H1 (cell line): ENCODE data around the gene TIMM10B. TPM values are rescaled to one million over a fixed set of nuclear protein-coding genes. Genes with fewer than 3 reads are reported as not detected.

ENCODE experiments used
- CTCF ChIA-PET: fragments of 300-600 bp; sonication (Branson Sonifier 250); formaldehyde crosslinking; loops from one replicate; lab custom pipeline; 2021; ENCODE audit not compliant: partially characterized antibody; lab: Charles Lee
- POLR2A ChIA-PET: fragments of 300-600 bp; sonication (Branson Sonifier 250); formaldehyde crosslinking; loops from one replicate; lab custom pipeline; 2021; ENCODE audit warnings: inconsistent platforms; ENCODE audit not compliant: partially characterized antibody; lab: Charles Lee
- DNase-seq, 2 experiments: peaks; one replicate each; pipeline versions ENCODE4 v3.0.0 to v3.0.0-alpha.2; 2010 to 2022; ENCODE audit warnings: low spot score in 2 of 2, low read depth in 1 of 2, mixed read lengths in 1 of 2
- FAIRE-seq: peaks from 2 replicates; lab custom pipeline; 2011; peaks lifted over from hg19 to GRCh38; lab: Jason Lieb, UNC
- H2AFZ ChIP-seq: 2 replicates; pipeline ENCODE4 v1.8.1; 2012; ENCODE audit warnings: low read length, inconsistent platforms
- H2AK5ac ChIP-seq: 2 replicates; pipeline ENCODE4 v1.6.1; 2013; ENCODE audit warnings: low read depth, low read length
- H2BK120ac ChIP-seq: replicated peaks from 2 replicates; pipeline ENCODE3; 2013; ENCODE audit warnings: low read depth, low read length, inconsistent platforms
- H2BK12ac ChIP-seq: 2 replicates; pipeline ENCODE4 v1.6.1; 2013; ENCODE audit warnings: low read depth, low read length
- H2BK15ac ChIP-seq: 2 replicates; pipeline ENCODE4 v1.6.1; 2013; ENCODE audit warnings: low read length
- H2BK20ac ChIP-seq: 2 replicates; pipeline ENCODE4 v1.6.1; 2013; ENCODE audit warnings: low read length
- H2BK5ac ChIP-seq: 2 replicates; pipeline ENCODE4 v1.6.1; 2013; ENCODE audit warnings: low read depth, low read length
- H3K14ac ChIP-seq: 2 replicates; pipeline ENCODE4 v1.6.1; 2013; ENCODE audit warnings: inconsistent platforms; ENCODE audit not compliant: insufficient read length
- H3K18ac ChIP-seq: 2 replicates; pipeline ENCODE4 v1.6.1; 2013; ENCODE audit warnings: low read length; ENCODE audit errors: extremely low read depth
- H3K23ac ChIP-seq: 2 replicates; pipeline ENCODE4 v1.6.1; 2013; ENCODE audit warnings: inconsistent platforms; ENCODE audit not compliant: insufficient read length
- H3K23me2 ChIP-seq: 2 replicates; pipeline ENCODE4 v1.6.1; 2013; ENCODE audit warnings: low read depth, low read length
- H3K27ac ChIP-seq: 2 replicates; pipeline ENCODE4 v1.6.1; 2011; ENCODE audit warnings: low read depth, low read length, inconsistent platforms
- H3K27me3 ChIP-seq, 4 experiments: replicated peaks in 1 of 4; 1 replicate in 1 of 4; 2 replicates in 3 of 4; pipeline versions ENCODE4 v1.6.1 to v1.8.1; 2011 to 2013; ENCODE audit warnings: low read length in 3 of 4, mild to moderate bottlenecking in 3 of 4, inconsistent platforms in 2 of 4, mixed read lengths in 2 of 4, moderate library complexity in 1 of 4; ENCODE audit not compliant: control insufficient read depth in 3 of 4, insufficient read depth in 3 of 4; ENCODE audit errors: extremely low read depth in 1 of 4
- H3K36me3 ChIP-seq, 4 experiments: 2 replicates each; pipeline versions ENCODE4 v1.6.1 to v1.8.1; 2011 to 2013; ENCODE audit warnings: mild to moderate bottlenecking in 4 of 4, low read length in 3 of 4, moderate library complexity in 2 of 4, control low read depth in 1 of 4, inconsistent platforms in 1 of 4; ENCODE audit not compliant: insufficient read depth in 4 of 4, control insufficient read depth in 2 of 4
- H3K4ac ChIP-seq: replicated peaks from 2 replicates; pipeline ENCODE3; 2013; ENCODE audit warnings: low read length, low read depth, mixed read lengths, inconsistent platforms; ENCODE audit not compliant: insufficient read length
- H3K4me1 ChIP-seq, 4 experiments: replicated peaks in 1 of 4; 1 replicate in 1 of 4; 2 replicates in 3 of 4; pipeline versions ENCODE4 v1.6.1 to v1.8.1; 2011 to 2013; ENCODE audit warnings: low read length in 3 of 4, inconsistent platforms in 2 of 4, mixed read lengths in 1 of 4; ENCODE audit not compliant: insufficient read depth in 4 of 4, control insufficient read depth in 3 of 4
- H3K4me2 ChIP-seq, 2 experiments: 2 replicates each; pipeline versions ENCODE4 v1.6.1 to v1.8.1; 2011 to 2013; ENCODE audit warnings: low read depth in 2 of 2, low read length in 2 of 2, control low read depth in 1 of 2, inconsistent platforms in 1 of 2, mild to moderate bottlenecking in 1 of 2; ENCODE audit not compliant: insufficient read depth in 1 of 2
- H3K4me3 ChIP-seq, 4 experiments: fragments of 200-600, 300-600 bp in 1 of 4; sonication (generic), shearing (Covaris generic), sonication (Bioruptor Twin) in 1 of 4; 2 replicates each; pipeline versions ENCODE4 v1.5.1 to v1.8.1; 2011 to 2016; ENCODE audit warnings: low read length in 4 of 4, low read depth in 3 of 4, control low read depth in 2 of 4, inconsistent platforms in 2 of 4, mild to moderate bottlenecking in 2 of 4, mixed read lengths in 1 of 4, moderate library complexity in 1 of 4; ENCODE audit not compliant: insufficient read depth in 2 of 4; ENCODE audit errors: extremely low read depth in 1 of 4
- H3K56ac ChIP-seq: replicated peaks from 2 replicates; pipeline ENCODE3; 2013; ENCODE audit warnings: low read depth, mild to moderate bottlenecking, mixed read lengths, low read length, inconsistent platforms; ENCODE audit not compliant: insufficient read length
- H3K79me1 ChIP-seq: 2 replicates; pipeline ENCODE4 v1.6.1; 2013; ENCODE audit warnings: low read depth, low read length, control low read depth
- H3K79me2 ChIP-seq, 2 experiments: 2 replicates each; pipeline versions ENCODE4 v1.6.1 to v1.8.1; 2012 to 2013; ENCODE audit warnings: low read length in 2 of 2, mild to moderate bottlenecking in 2 of 2, inconsistent platforms in 1 of 2; ENCODE audit not compliant: insufficient read depth in 2 of 2, control insufficient read depth in 1 of 2
- H3K9ac ChIP-seq, 4 experiments: replicated peaks in 1 of 4; 1 replicate in 1 of 4; 2 replicates in 3 of 4; pipeline versions ENCODE4 v1.6.1 to v1.8.1; 2011 to 2013; ENCODE audit warnings: low read depth in 3 of 4, low read length in 3 of 4, control low read depth in 2 of 4, mild to moderate bottlenecking in 2 of 4, moderate library complexity in 2 of 4, inconsistent platforms in 1 of 4; ENCODE audit errors: extremely low read depth in 1 of 4
- H3K9me3 ChIP-seq, 2 experiments: 2 replicates each; pipeline versions ENCODE4 v1.6.1 to v1.8.1; 2012 to 2013; ENCODE audit warnings: mild to moderate bottlenecking in 2 of 2, moderate library complexity in 2 of 2, control low read depth in 1 of 2, inconsistent platforms in 1 of 2, low read depth in 1 of 2, low read length in 1 of 2, mixed read lengths in 1 of 2; ENCODE audit not compliant: insufficient read depth in 2 of 2
- H4K20me1 ChIP-seq, 2 experiments: replicated peaks in 1 of 2; 2 replicates each; pipeline versions ENCODE3 to v1.8.1; 2011 to 2013; ENCODE audit warnings: inconsistent platforms in 2 of 2, low read length in 2 of 2, mild to moderate bottlenecking in 1 of 2; ENCODE audit not compliant: insufficient read depth in 2 of 2, control insufficient read depth in 1 of 2
- H4K5ac ChIP-seq: 2 replicates; pipeline ENCODE4 v1.6.1; 2013; ENCODE audit warnings: low read length, low read depth, mixed read lengths, inconsistent platforms; ENCODE audit not compliant: insufficient read length
- H4K8ac ChIP-seq: 2 replicates; pipeline ENCODE4 v1.8.0; 2013; ENCODE audit warnings: mild to moderate bottlenecking, moderate library complexity, low read length, inconsistent platforms; ENCODE audit not compliant: insufficient read depth; ENCODE audit errors: extremely low read depth
- H4K91ac ChIP-seq: replicated peaks from 2 replicates; pipeline ENCODE3; 2013; ENCODE audit warnings: low read length, mixed read lengths, inconsistent platforms; ENCODE audit not compliant: insufficient read length
- CHD2 ChIP-seq: IDR thresholded peaks from 2 replicates; pipeline ENCODE4 v1.6.1; 2012; ENCODE audit warnings: low read length, improper control_type of control experiment
- NRF1 ChIP-seq: IDR thresholded peaks from 2 replicates; pipeline ENCODE4 v1.6.1; 2011; ENCODE audit warnings: mild to moderate bottlenecking, low read depth, low read length, improper control_type of control experiment
- SRF ChIP-seq: IDR thresholded peaks from 2 replicates; pipeline ENCODE4 v1.6.1; 2011; ENCODE audit warnings: mild to moderate bottlenecking, low read depth, low read length, moderate library complexity
- WGBS, 2 experiments: shearing (Covaris generic) in 1 of 2; methylation state at CpG; one replicate each; pipeline versions ENCODE4 v1.1.6 to v1.1.7; 2013 to 2015; ENCODE audit warnings: low lambda C conversion rate in 2 of 2, mixed read lengths in 2 of 2, inconsistent platforms in 1 of 2, low coverage in 1 of 2, missing lambda C conversion rate in 1 of 2; ENCODE audit not compliant: insufficient replicate concordance in 2 of 2, insufficient coverage in 1 of 2, insufficient read length in 1 of 2; ENCODE audit errors: extremely low coverage in 1 of 2, missing lambda C conversion rate in 1 of 2; 5-methylcytosine and 5-hydroxymethylcytosine counted together
- polyA plus RNA-seq, 7 experiments: library from polyadenylated mRNA; depleted of rRNA in 3 of 7; stranded (reverse) in 5 of 7; unstranded in 2 of 7; fragments of >200 nt in 5 of 7; fragments of 200-250 nt in 2 of 7; gene quantifications; 1 replicate in 5 of 7; 2 replicates in 1 of 7; 4 replicates in 1 of 7; pipeline versions ENCODE4 v1.2.1 to v1.2.3, GENCODE V29; 2011 to 2013; ENCODE audit warnings: missing spikeins in 2 of 7, mixed read lengths in 2 of 7
- total RNA-seq: library from RNA; stranded (reverse); fragmentation: NEBNext Ultra II Directional; extraction: Animal tissue kit (Norgen Biotek cat#: 25700); gene quantifications from 2 replicates; pipeline ENCODE4 v1.2.1, GENCODE V29; 2021
- TF ChIP-seq, protein P1 (sequence below): IDR thresholded peaks from 2 replicates; pipeline ENCODE4 v1.6.1; 2011; ENCODE audit warnings: low read depth, mild to moderate bottlenecking, low read length; ENCODE audit not compliant: insufficient read depth

The TIMM10B gene
- total and polyA plus RNA-seq, 2 of the 8 experiments (the other 6 are each of a cell fraction or from before 2014, with no cell fraction given), result 38.2 to 47.8 TPM

- no peak overlapping the region for H2BK12ac ChIP-seq
- no peaks in the 10 kb centered on the region for H3K79me2 ChIP-seq
- no peak overlapping the region for H3K4me3 ChIP-seq
- no peak overlapping the region for H2AK5ac ChIP-seq
- no peaks in the 10 kb centered on the region for H4K20me1 ChIP-seq
- ChIA-PET CTCF (interaction anchor here (0.6 to 22.7 kb wide), 15 partner anchors 9 to 69 kb away, joined by 3 to 585 read pairs (median 12); partner anchors contain the start of genes DNHD1, SMPD1 and TRIM3), POLR2A (no interaction called here)
- FAIRE-seq (no peak), DNase-seq (no peak)
- H3K18ac ChIP-seq, result no peak overlapping the region
- H3K79me1 ChIP-seq, result no peaks in the 10 kb centered on the region
- no peak overlapping the region for H2BK5ac ChIP-seq
- H2AFZ ChIP-seq, result no peak overlapping the region
- H4K8ac ChIP-seq, result no peak overlapping the region
- no peak overlapping the region for H3K4me2 ChIP-seq
- no peak overlapping the region for H3K4ac ChIP-seq
- H2BK120ac ChIP-seq, result no peak overlapping the region
- no peaks in the 10 kb centered on the region for H3K27me3 ChIP-seq
- no peak overlapping the region for H4K5ac ChIP-seq
- H3K9ac ChIP-seq, result no peak overlapping the region
- no peak overlapping the region for H2BK20ac ChIP-seq
- H4K91ac ChIP-seq, result no peak overlapping the region
- H3K9me3 ChIP-seq, result no peaks in the 10 kb centered on the region
- no peak overlapping the region for H3K27ac ChIP-seq
- H3K4me1 ChIP-seq, result no peaks in the 10 kb centered on the region
- no peak overlapping the region for H3K23ac ChIP-seq
- no peaks in the 10 kb centered on the region for H3K36me3 ChIP-seq
- H3K14ac ChIP-seq, result no peak overlapping the region
- 89% methylated on average over 12 of the region's 12 CpGs; no CpG with 5 or more reads in 1 of the 2 experiments for WGBS, 2 experiments
- no peak overlapping the region for H2BK15ac ChIP-seq
- H3K56ac ChIP-seq, result no peak overlapping the region
- H3K23me2 ChIP-seq, result no peaks in the 10 kb centered on the region
- TF ChIP-seq SRF (no peak), NRF1 (no peak), CHD2 (no peak)
- TF ChIP-seq, protein P1, sequence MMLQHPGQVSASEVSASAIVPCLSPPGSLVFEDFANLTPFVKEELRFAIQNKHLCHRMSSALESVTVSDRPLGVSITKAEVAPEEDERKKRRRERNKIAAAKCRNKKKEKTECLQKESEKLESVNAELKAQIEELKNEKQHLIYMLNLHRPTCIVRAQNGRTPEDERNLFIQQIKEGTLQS, result no peak
Observed at GRCh38 chr11:6437423-6437822, 43.9 kb upstream of the TIMM10B start.
